NCI-H187 (cell line): ENCODE results near the gene TTC9.
A peak's percentile ranks its signal among the peaks of the same experiment; 100 is the strongest.
"Not testable (repeated sequence)": the region's sequence is repeated elsewhere in the genome, so short reads cannot be mapped to it uniquely, and the experiment has no call there.

Source experiments
- DNase-seq, 2 experiments: peaks; one replicate each; lab custom pipeline; 2025; lab: John Stamatoyannopoulos, UW

Gene TTC9

GRCh38 chr14:70680748-70681147 is 39.0 kb downstream of the TTC9 start:
- no peak for DNase-seq

GRCh38 chr14:70683983-70684382 is 42.3 kb downstream of the TTC9 start:
- no peak for DNase-seq

GRCh38 chr14:70685474-70686197 is 43.9 kb downstream of the TTC9 start:
- no peak for DNase-seq

- no peak for DNase-seq
Observed at GRCh38 chr14:70692210-70692609, 50.5 kb downstream of the TTC9 start.

- no peak for DNase-seq
Observed at GRCh38 chr14:70696026-70696425, 54.3 kb downstream of the TTC9 start.

- DNase-seq: no peak
Observed at GRCh38 chr14:70697701-70698100, 56.0 kb downstream of the TTC9 start.

GRCh38 chr14:70698288-70698687 is 56.6 kb downstream of the TTC9 start:
- no peak for DNase-seq

- no peak for DNase-seq
Observed at GRCh38 chr14:70699646-70700045, 57.9 kb downstream of the TTC9 start.

- no peak for DNase-seq
Observed at GRCh38 chr14:70700955-70701585, 59.4 kb downstream of the TTC9 start.

- no peak for DNase-seq
Observed at GRCh38 chr14:70701610-70702009, 59.9 kb downstream of the TTC9 start.

- no peak for DNase-seq
Observed at GRCh38 chr14:70702161-70702560, 60.4 kb downstream of the TTC9 start.

GRCh38 chr14:70703621-70704168 is 62.0 kb downstream of the TTC9 start:
- not testable (repeated sequence) for DNase-seq

- no peak for DNase-seq
Observed at GRCh38 chr14:70704960-70705359, 63.2 kb downstream of the TTC9 start.

GRCh38 chr14:70706177-70706576 is 64.5 kb downstream of the TTC9 start:
- no peak for DNase-seq

- DNase-seq: no peak
Observed at GRCh38 chr14:70707138-70708038, 65.7 kb downstream of the TTC9 start.

- peak; percentile 37 to 47 for DNase-seq
Observed at GRCh38 chr14:70708717-70709570, 67.2 kb downstream of the TTC9 start.

GRCh38 chr14:70709726-70710382 is 68.1 kb downstream of the TTC9 start:
- DNase-seq: peak; percentile 90 to 96

GRCh38 chr14:70711451-70711850 is 69.7 kb downstream of the TTC9 start:
- DNase-seq: no peak

- no peak for DNase-seq
Observed at GRCh38 chr14:70713096-70713495, 71.4 kb downstream of the TTC9 start.

GRCh38 chr14:70713511-70713916 is 71.8 kb downstream of the TTC9 start:
- no peak for DNase-seq

GRCh38 chr14:70714055-70714550 is 72.4 kb downstream of the TTC9 start:
- peak; percentile 15 to 26 for DNase-seq
